GM23338 (cell line): Measurements from ENCODE around the gene PPHLN1. TPM values are rescaled to one million over a fixed set of nuclear protein-coding genes. Genes with fewer than 3 reads are reported as not detected.

Experiments
- ATAC-seq: fragments of 200-7000 bp; cut with Tn5 transposase; 3 replicates; pipeline ENCODE4 v1.9.1; 2020
- DNase-seq: peaks from one replicate; pipeline ENCODE4 v3.0.0-alpha.2; 2015; ENCODE audit warnings: low spot score
- H2AFZ ChIP-seq: fragments of 200-600 bp; sonication (generic); 2 replicates; pipeline ENCODE4 v1.8.0; 2016; ENCODE audit warnings: antibody characterized with exemption, mild to moderate bottlenecking, moderate library complexity
- H3F3A ChIP-seq: fragments of 200-600 bp; sonication (generic); replicated peaks from 2 replicates; pipeline ENCODE4 v1.8.0; 2017; ENCODE audit warnings: antibody characterized with exemption, mixed run types, low read depth
- H3K27ac ChIP-seq: fragments of 200-600 bp; sonication (generic); 2 replicates; pipeline ENCODE4 v1.6.1; 2016; ENCODE audit warnings: low read depth
- H3K27me3 ChIP-seq: fragments of 200-600 bp; sonication (generic); 2 replicates; pipeline ENCODE4 v1.8.0; 2016; ENCODE audit warnings: mild to moderate bottlenecking, mixed run types, moderate library complexity; ENCODE audit not compliant: insufficient read depth
- H3K36me3 ChIP-seq: fragments of 200-600 bp; sonication (generic); 2 replicates; pipeline ENCODE4 v1.8.0; 2016; ENCODE audit warnings: mild to moderate bottlenecking; ENCODE audit not compliant: insufficient read depth
- H3K4me1 ChIP-seq: fragments of 200-600 bp; sonication (generic); 2 replicates; pipeline ENCODE4 v1.8.0; 2016; ENCODE audit warnings: mild to moderate bottlenecking, moderate library complexity; ENCODE audit not compliant: insufficient read depth
- H3K4me2 ChIP-seq: fragments of 200-600 bp; sonication (generic); 2 replicates; pipeline ENCODE4 v1.7.1; 2017; ENCODE audit warnings: mixed run types
- H3K4me3 ChIP-seq: fragments of 200-600 bp; sonication (generic); 2 replicates; pipeline ENCODE4 v1.6.1; 2016; ENCODE audit warnings: mixed run types
- H3K79me2 ChIP-seq: fragments of 200-600 bp; sonication (generic); replicated peaks from 2 replicates; pipeline ENCODE4 v1.8.0; 2017; ENCODE audit warnings: mild to moderate bottlenecking; ENCODE audit not compliant: insufficient read depth
- H3K9me2 ChIP-seq: fragments of 200-600 bp; sonication (generic); 2 replicates; pipeline ENCODE4 v1.8.0; 2017; ENCODE audit not compliant: insufficient read depth
- H4K20me1 ChIP-seq: fragments of 200-600 bp; sonication (generic); replicated peaks from 2 replicates; pipeline ENCODE4 v1.8.0; 2017; ENCODE audit warnings: mild to moderate bottlenecking; ENCODE audit not compliant: insufficient read depth
- H3K27ac Mint-ChIP-seq: 2 replicates; pipeline ENCODE4 v1.8.0; 2020; ENCODE audit warnings: inconsistent platforms, mild to moderate bottlenecking, moderate library complexity, mixed read lengths
- H3K27me3 Mint-ChIP-seq: 3 replicates; pipeline ENCODE4 v1.8.0; 2022; ENCODE audit warnings: low read depth, mild to moderate bottlenecking, moderate library complexity, mixed read lengths, inconsistent platforms; ENCODE audit not compliant: insufficient read depth, poor library complexity
- H3K36me3 Mint-ChIP-seq: 3 replicates; pipeline ENCODE4 v1.8.0; 2021; ENCODE audit warnings: low read depth, mild to moderate bottlenecking, inconsistent platforms, moderate library complexity, mixed read lengths
- H3K4me1 Mint-ChIP-seq: 3 replicates; pipeline ENCODE4 v1.8.0; 2020; ENCODE audit warnings: mild to moderate bottlenecking, inconsistent platforms, mixed read lengths
- H3K4me3 Mint-ChIP-seq: 3 replicates; pipeline ENCODE4 v1.8.0; 2021; ENCODE audit warnings: moderate library complexity, mild to moderate bottlenecking, inconsistent platforms, mixed read lengths
- H3K9me3 Mint-ChIP-seq: 3 replicates; pipeline ENCODE4 v1.8.0; 2020; ENCODE audit warnings: moderate library complexity, mild to moderate bottlenecking, inconsistent platforms, mixed read lengths
- CREB1 ChIP-seq: fragments of 250-450 bp; sonication (Bioruptor Pico); IDR thresholded peaks from 2 replicates; pipeline ENCODE4 v1.5.0; 2020; ENCODE audit warnings: low read depth, mild to moderate bottlenecking, moderate library complexity
- EZH2 ChIP-seq: fragments of 200-600 bp; sonication (generic); IDR thresholded peaks from one replicate; pipeline ENCODE4 v1.8.0; 2017; ENCODE audit warnings: antibody characterized with exemption, mild to moderate bottlenecking, low read depth; ENCODE audit not compliant: unreplicated experiment
- EZH2phosphoT487 ChIP-seq: fragments of 200-600 bp; sonication (generic); IDR thresholded peaks from one replicate; pipeline ENCODE4 v1.8.1; 2018; ENCODE audit warnings: antibody characterized with exemption; ENCODE audit not compliant: unreplicated experiment
- JUNB ChIP-seq: IDR thresholded peaks from one replicate; pipeline ENCODE4 v1.6.1; 2016; ENCODE audit warnings: antibody characterized with exemption; ENCODE audit not compliant: unreplicated experiment
- POLR2AphosphoS5 ChIP-seq: IDR thresholded peaks from 2 replicates; pipeline ENCODE4 v1.6.1; 2016; ENCODE audit warnings: antibody characterized with exemption, low read depth
- ZNF331 ChIP-seq: fragments of 250-450 bp; sonication (Bioruptor Pico); IDR thresholded peaks from 2 replicates; pipeline ENCODE4 v1.5.0; 2020; ENCODE audit warnings: low read depth, mild to moderate bottlenecking, moderate library complexity
- polyA plus RNA-seq: library from polyadenylated mRNA; unstranded; fragments of >200 nt; fragmentation: Nextera tagmentation; extraction: Ambion mirVana; gene quantifications from 2 replicates; pipeline ENCODE4 v1.2.1, GENCODE V29; 2016
- total RNA-seq: library from RNA; depleted of rRNA; stranded (reverse); fragments of >200 nt; shearing (Covaris generic); gene quantifications from 2 replicates; pipeline ENCODE4 v1.2.3, GENCODE V29; 2014
- TF ChIP-seq, protein P1 (sequence below): fragments of 250-450 bp; sonication (Bioruptor Pico); IDR thresholded peaks from 2 replicates; pipeline ENCODE4 v1.5.0; 2020; ENCODE audit warnings: mild to moderate bottlenecking, moderate library complexity
- TF ChIP-seq, protein P2 (sequence below): IDR thresholded peaks from one replicate; pipeline ENCODE4 v1.6.1; 2018; ENCODE audit warnings: antibody characterized with exemption; ENCODE audit not compliant: unreplicated experiment

PPHLN1 gene
- total and polyA plus RNA-seq, 2 experiments from 2014 or later: 93.0 to 103 TPM

DNA sequence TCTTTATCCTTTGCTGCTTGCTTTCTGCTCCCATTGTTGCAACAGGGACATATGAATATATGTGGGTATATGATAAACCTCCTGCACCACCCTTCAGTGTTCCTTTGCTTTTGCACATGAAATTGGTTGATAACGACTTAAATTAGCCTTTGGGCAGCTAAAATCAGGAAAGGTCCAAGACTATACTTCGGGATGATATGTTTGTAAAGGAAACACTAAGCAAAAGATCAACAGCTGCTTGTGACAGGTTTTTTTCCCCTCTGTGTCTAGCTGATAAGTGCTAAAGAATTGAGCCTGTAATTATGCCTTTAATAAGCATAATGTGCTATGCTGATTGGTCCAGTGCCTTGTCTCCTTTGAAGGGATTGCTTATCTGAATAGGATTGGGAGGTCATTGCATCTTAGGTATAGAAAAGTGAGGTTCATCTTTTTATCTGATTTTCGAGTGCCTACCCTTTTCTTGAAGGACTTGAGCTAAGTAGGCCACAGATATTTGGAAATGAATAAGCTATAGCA lies 59.4 kb downstream of the PPHLN1 start (continued):
- TF ChIP-seq, protein P1, sequence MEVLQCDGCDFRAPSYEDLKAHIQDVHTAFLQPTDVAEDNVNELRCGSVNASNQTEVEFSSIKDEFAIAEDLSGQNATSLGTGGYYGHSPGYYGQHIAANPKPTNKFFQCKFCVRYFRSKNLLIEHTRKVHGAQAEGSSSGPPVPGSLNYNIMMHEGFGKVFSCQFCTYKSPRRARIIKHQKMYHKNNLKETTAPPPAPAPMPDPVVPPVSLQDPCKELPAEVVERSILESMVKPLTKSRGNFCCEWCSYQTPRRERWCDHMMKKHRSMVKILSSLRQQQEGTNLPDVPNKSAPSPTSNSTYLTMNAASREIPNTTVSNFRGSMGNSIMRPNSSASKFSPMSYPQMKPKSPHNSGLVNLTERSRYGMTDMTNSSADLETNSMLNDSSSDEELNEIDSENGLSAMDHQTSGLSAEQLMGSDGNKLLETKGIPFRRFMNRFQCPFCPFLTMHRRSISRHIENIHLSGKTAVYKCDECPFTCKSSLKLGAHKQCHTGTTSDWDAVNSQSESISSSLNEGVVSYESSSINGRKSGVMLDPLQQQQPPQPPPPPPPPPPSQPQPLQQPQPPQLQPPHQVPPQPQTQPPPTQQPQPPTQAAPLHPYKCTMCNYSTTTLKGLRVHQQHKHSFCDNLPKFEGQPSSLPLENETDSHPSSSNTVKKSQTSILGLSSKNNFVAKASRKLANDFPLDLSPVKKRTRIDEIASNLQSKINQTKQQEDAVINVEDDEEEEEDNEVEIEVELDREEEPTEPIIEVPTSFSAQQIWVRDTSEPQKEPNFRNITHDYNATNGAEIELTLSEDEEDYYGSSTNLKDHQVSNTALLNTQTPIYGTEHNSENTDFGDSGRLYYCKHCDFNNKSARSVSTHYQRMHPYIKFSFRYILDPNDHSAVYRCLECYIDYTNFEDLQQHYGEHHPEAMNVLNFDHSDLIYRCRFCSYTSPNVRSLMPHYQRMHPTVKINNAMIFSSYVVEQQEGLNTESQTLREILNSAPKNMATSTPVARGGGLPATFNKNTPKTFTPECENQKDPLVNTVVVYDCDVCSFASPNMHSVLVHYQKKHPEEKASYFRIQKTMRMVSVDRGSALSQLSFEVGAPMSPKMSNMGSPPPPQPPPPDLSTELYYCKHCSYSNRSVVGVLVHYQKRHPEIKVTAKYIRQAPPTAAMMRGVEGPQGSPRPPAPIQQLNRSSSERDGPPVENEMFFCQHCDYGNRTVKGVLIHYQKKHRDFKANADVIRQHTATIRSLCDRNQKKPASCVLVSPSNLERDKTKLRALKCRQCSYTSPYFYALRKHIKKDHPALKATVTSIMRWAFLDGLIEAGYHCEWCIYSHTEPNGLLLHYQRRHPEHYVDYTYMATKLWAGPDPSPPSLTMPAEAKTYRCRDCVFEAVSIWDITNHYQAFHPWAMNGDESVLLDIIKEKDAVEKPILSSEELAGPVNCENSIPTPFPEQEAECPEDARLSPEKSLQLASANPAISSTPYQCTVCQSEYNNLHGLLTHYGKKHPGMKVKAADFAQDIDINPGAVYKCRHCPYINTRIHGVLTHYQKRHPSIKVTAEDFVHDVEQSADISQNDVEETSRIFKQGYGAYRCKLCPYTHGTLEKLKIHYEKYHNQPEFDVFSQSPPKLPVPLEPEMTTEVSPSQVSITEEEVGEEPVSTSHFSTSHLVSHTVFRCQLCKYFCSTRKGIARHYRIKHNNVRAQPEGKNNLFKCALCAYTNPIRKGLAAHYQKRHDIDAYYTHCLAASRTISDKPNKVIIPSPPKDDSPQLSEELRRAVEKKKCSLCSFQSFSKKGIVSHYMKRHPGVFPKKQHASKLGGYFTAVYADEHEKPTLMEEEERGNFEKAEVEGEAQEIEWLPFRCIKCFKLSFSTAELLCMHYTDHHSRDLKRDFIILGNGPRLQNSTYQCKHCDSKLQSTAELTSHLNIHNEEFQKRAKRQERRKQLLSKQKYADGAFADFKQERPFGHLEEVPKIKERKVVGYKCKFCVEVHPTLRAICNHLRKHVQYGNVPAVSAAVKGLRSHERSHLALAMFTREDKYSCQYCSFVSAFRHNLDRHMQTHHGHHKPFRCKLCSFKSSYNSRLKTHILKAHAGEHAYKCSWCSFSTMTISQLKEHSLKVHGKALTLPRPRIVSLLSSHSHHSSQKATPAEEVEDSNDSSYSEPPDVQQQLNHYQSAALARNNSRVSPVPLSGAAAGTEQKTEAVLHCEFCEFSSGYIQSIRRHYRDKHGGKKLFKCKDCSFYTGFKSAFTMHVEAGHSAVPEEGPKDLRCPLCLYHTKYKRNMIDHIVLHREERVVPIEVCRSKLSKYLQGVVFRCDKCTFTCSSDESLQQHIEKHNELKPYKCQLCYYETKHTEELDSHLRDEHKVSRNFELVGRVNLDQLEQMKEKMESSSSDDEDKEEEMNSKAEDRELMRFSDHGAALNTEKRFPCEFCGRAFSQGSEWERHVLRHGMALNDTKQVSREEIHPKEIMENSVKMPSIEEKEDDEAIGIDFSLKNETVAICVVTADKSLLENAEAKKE: no peak
- TF ChIP-seq EZH2phosphoT487: no peak

DNA sequence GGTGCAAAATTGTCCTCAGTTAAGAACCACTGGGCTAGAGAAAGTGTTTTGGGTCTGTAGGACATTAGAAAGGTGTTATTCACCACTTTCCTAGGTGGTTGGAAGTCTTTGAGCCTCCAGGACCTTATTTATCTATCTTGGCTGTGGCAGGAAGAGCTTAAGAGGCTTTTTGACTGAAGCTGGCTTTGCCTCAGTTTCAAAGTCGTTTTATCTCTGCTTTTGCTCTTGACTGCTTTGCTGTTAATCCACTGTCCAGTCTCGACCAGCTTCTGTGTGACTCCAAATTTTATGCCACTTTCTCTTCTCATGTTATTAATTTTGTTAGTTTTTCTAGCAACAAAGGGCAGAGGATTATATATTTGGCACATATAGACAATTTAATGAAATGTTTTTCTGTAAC lies 60.3 kb downstream of the PPHLN1 start:
- Histone ChIP-seq H3K9me2 (no peaks in the 10 kb centered on the region), H3F3A (no peaks in the 10 kb centered on the region), H3K4me3 (no peak overlapping the region), H3K79me2 (no peaks in the 10 kb centered on the region), H3K27me3 (no peaks in the 10 kb centered on the region), H3K27ac (no peak overlapping the region), H2AFZ (no peak overlapping the region), H3K4me2 (no peak overlapping the region), H3K36me3 (no peaks in the 10 kb centered on the region), H3K4me1 (peaks cover 7% of the 10 kb centered on the region), H4K20me1 (no peaks in the 10 kb centered on the region)
- Mint-ChIP-seq H3K27me3 (peaks cover 1% of the 10 kb centered on the region), H3K4me1 (peaks cover 13% of the 10 kb centered on the region), H3K36me3 (peaks cover 31% of the 10 kb centered on the region), H3K27ac (no peak overlapping the region), H3K9me3 (no peaks in the 10 kb centered on the region), H3K4me3 (no peak overlapping the region)
- ATAC-seq: no peak
- DNase-seq: no peak
- TF ChIP-seq ZNF331 (CRISPR knock-in tag) (no peak), EZH2 (no peak), POLR2AphosphoS5 (no peak), EZH2phosphoT487 (no peak), CREB1 (no peak), JUNB (no peak)
- TF ChIP-seq, protein P2, sequence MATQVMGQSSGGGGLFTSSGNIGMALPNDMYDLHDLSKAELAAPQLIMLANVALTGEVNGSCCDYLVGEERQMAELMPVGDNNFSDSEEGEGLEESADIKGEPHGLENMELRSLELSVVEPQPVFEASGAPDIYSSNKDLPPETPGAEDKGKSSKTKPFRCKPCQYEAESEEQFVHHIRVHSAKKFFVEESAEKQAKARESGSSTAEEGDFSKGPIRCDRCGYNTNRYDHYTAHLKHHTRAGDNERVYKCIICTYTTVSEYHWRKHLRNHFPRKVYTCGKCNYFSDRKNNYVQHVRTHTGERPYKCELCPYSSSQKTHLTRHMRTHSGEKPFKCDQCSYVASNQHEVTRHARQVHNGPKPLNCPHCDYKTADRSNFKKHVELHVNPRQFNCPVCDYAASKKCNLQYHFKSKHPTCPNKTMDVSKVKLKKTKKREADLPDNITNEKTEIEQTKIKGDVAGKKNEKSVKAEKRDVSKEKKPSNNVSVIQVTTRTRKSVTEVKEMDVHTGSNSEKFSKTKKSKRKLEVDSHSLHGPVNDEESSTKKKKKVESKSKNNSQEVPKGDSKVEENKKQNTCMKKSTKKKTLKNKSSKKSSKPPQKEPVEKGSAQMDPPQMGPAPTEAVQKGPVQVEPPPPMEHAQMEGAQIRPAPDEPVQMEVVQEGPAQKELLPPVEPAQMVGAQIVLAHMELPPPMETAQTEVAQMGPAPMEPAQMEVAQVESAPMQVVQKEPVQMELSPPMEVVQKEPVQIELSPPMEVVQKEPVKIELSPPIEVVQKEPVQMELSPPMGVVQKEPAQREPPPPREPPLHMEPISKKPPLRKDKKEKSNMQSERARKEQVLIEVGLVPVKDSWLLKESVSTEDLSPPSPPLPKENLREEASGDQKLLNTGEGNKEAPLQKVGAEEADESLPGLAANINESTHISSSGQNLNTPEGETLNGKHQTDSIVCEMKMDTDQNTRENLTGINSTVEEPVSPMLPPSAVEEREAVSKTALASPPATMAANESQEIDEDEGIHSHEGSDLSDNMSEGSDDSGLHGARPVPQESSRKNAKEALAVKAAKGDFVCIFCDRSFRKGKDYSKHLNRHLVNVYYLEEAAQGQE: no peak
